NOMO-1 treated with dmso at 0.1 percent for 144 hours (cell line): ENCODE data around the gene CRIP3.
"Not testable (repeated sequence)": the region's sequence is repeated elsewhere in the genome, so short reads cannot be mapped to it uniquely, and the experiment has no call there.

Experiments used
- DNase-seq: peaks from one replicate; lab custom pipeline; 2025; ENCODE audit not compliant: unreplicated experiment; lab: John Stamatoyannopoulos, UW

CRIP3 gene

DNA sequence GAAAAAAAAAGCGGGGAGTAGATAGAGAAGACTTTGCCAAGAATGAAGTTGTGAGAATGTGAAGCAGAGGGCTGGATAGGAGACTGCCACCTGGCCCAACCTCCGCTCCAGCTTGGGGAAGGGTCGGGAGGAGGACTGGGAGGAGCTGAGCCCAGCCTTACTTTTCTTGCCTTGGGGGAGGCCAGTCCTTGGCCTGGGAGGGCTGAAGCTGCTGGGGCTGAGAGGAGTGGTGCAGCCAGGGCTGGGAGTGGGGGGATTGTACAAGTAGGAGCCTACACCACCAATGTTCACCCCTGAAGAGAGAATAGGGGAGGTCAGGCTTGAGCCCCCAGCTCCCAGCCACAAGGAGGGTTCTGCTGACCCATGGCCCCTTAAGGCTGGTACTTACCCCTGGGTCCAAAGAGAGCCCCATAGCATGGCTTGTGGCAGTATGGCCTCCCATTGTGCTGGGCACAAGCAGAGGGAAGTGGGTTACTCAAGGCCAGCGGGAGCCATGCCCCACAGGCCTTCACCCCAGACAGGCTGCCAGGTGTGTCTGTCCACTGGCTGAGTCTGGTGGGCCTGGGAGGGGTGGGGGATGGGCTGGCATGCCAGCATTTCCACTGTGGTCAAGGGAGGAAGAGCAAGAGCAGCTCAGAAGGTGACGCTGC is 1.1 kb downstream of the CRIP3 start:
- no peak for DNase-seq

- no peak for DNase-seq
Measured at GRCh38 chr6:43306086-43306485, 2.5 kb downstream of the CRIP3 start.

GRCh38 chr6:43304882-43305281 is 3.7 kb downstream of the CRIP3 start:
- no peak for DNase-seq

GRCh38 chr6:43304361-43304760 is 4.3 kb downstream of the CRIP3 start:
- DNase-seq, result no peak

- no peak for DNase-seq
Measured at GRCh38 chr6:43303751-43304331, 4.8 kb downstream of the CRIP3 start.

DNA sequence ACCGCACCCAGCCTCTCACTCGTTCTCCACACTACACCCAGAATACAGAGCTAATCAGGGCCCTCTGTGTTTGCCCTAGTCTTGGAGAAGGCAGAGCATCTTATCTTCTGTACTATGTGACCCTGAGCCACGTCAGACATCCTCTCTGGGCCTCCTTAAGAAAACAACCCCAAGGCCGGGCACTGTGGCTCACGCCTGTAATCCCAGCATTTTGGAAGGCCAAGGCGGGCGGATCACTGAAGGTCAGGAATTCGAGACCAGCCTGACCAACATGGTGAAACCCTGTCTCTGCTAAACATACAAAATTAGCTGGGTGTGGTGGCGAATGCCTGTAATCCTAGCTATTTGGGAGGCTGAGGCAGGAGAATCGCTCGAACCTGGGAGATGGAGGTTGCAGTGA is 5.6 kb downstream of the CRIP3 start:
- DNase-seq, result not testable (repeated sequence)

DNA sequence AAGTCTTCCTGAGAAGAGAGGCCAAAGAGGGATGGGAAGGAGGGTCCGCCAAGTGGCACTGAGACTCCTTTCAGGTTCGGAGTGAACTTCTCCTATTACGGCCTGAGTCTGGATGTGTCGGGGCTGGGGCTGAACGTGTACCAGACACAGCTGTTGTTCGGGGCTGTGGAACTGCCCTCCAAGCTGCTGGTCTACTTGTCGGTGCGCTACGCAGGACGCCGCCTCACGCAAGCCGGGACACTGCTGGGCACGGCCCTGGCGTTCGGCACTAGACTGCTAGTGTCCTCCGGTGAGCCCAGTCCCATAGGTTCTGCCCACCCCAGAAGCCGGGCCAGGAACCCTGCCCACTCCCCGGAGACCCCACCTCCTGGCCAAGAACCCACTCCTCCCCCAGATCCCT is 6.5 kb downstream of the CRIP3 start:
- no peak for DNase-seq

DNA sequence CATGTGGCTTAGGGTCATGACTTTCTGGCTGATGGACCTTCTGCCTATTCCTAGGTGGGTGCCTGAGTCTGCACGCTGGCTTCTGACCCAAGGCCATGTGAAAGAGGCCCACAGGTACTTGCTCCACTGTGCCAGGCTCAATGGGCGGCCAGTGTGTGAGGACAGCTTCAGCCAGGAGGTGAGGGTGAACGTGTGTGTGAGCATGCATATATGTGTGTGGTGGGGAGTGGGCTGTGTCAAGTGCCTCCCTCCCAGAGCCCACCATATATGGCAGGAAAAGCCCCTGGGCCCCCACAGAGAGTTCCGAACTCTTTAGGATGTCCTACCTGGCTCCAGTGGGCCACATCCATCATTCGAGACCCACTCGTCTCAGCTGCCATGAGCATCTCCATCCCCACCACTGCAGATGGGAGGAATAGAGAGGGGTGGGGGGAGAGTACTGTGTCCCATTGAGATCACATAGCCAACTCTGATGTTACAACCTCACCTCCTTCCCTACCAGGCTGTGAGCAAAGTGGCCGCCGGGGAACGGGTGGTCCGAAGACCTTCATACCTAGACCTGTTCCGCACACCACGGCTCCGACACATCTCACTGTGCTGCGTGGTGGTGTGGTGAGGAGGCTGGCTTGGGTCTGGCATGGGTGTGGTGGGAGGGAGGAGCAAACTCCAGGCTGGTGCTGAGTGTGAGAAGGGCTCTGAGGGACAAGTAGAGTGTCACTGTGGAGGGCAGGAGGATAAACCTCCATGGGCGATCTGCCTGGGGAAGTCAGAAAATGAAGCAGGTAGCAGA is 7.3 kb downstream of the CRIP3 start:
- DNase-seq, result no peak

DNA sequence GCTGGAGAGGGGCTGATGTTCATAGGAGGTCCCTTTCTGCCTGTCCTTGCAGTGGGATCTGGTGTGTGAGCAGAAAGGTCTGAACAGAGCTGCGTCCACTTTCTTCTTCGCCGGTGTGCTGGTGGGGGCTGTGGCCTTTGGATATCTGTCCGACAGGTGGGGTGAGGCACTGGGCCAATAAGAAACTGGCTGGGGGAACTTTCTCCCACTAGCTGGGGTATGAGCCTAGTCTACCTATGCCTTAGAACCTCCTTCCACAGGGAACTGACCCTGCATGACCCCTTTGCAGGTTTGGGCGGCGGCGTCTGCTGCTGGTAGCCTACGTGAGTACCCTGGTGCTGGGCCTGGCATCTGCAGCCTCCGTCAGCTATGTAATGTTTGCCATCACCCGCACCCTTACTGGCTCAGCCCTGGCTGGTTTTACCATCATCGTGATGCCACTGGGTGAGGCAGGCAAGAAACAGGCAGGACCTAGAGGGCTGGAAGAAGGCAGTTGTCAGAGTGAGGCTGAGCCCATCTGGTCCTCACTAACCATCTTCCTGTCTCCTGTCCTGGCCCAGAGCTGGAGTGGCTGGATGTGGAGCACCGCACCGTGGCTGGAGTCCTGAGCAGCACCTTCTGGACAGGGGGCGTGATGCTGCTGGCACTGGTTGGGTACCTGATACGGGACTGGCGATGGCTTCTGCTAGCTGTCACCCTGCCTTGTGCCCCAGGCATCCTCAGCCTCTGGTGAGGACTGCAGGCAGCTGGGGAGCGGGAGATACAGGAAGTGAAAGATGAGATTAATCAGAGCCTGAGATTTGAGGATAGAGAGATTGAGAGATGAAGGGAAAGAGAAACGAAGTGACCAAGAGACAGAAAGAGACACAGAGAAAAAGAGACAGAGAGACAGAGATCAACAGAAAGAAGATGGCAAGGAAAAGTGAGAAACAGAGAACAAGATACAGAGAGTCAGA is 9.0 kb downstream of the CRIP3 start:
- no peak for DNase-seq

GRCh38 chr6:43298565-43299337 is 9.9 kb downstream of the CRIP3 start:
- DNase-seq, result no peak

GRCh38 chr6:43297644-43298564 is 10.7 kb downstream of the CRIP3 start, which contains the start of gene SLC22A7:
SLC22A7 (plus strand) TSS chr6:43298260; CDS start chr6:43298359, 99 bp downstream.
- no peak for DNase-seq

- no peak for DNase-seq
Measured at GRCh38 chr6:43296780-43297497, 11.7 kb downstream of the CRIP3 start.

DNA sequence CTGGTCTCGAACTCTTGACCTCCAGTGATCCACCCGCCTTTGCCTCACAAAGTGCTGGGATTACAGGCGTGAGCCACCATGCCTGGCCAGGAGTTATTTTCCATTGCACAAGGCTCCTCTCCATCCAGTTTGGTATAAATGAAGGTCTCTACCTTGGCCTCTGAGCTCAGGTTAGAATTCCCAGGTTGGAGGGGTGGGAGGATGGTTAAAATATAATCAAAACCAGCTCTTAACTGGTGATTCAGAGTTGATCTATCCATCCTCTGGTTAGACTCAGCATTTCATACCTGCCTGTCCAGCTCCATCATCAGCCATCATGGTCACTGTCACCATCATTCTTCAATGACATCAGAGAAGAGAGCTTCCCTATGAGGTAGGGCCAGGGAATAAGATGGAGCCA is 13.2 kb downstream of the CRIP3 start:
- DNase-seq, result no peak

GRCh38 chr6:43294536-43294935 is 14.1 kb downstream of the CRIP3 start:
- no peak for DNase-seq

DNA sequence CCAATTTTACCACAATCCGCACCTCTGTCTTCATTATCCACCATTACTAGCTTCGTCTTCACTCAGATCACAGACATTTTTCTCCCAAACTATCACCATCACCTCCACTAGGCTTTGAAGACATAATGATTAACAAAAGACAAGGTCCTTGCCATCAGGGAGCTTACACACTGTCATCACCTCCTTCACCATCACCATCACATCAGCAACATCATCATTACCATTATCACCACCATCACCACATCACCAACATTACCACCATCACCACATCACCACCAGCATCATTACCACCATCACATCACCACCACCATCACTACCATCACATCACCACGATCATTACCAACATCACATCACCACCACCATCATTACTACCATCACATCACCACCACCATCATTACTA is 14.9 kb downstream of the CRIP3 start:
- DNase-seq, result no peak

GRCh38 chr6:43292763-43293318 is 15.8 kb downstream of the CRIP3 start:
- DNase-seq, result no peak

DNA sequence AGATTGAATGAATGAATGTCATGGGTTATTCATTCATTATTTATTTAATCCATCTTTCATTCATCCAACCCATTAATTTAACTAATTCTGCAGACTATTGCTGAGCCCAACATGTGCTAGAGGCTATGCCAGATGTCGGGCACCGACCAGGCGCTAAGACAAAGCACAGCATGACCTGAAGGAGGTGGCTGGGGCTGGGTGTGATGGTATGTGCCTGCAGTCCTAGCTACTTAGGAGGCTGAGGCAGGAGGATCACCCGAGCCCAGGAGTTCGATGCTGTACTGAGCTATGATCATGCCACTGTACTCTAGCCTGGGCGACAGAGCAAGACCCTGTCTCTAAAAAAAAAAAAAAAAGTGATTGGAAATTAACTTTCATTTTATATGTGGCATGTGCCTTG is 16.3 kb downstream of the CRIP3 start:
- no peak for DNase-seq

DNA sequence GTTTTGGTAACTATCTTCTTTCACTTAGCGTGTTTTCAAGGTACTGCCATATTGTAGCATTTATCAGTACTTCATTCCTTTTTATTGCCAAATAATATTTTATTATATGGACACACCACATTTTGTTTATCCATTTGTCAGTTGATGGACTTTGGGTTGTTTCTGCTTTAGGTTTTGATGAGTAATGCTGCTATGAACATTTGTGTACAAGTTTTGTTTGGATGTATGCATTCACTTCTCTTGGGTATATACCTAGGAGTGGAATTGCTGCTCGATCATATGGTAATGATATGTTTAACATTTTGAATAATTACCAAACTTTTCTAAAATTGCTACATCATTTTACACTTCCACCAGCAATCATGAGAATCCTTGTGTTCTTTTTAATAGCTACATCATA is 16.9 kb downstream of the CRIP3 start:
- no peak for DNase-seq
